ENCODE data around the gene CDH13. TPM values are rescaled to one million over a fixed set of nuclear protein-coding genes. Genes with fewer than 3 reads are reported as not detected.

Gene CDH13
- total RNA-seq, 4 donors from 2014 or later = 6.4 to 19.7 (median 11.7) TPM

- TF ChIP-seq, protein P1, sequence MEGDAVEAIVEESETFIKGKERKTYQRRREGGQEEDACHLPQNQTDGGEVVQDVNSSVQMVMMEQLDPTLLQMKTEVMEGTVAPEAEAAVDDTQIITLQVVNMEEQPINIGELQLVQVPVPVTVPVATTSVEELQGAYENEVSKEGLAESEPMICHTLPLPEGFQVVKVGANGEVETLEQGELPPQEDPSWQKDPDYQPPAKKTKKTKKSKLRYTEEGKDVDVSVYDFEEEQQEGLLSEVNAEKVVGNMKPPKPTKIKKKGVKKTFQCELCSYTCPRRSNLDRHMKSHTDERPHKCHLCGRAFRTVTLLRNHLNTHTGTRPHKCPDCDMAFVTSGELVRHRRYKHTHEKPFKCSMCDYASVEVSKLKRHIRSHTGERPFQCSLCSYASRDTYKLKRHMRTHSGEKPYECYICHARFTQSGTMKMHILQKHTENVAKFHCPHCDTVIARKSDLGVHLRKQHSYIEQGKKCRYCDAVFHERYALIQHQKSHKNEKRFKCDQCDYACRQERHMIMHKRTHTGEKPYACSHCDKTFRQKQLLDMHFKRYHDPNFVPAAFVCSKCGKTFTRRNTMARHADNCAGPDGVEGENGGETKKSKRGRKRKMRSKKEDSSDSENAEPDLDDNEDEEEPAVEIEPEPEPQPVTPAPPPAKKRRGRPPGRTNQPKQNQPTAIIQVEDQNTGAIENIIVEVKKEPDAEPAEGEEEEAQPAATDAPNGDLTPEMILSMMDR (IDR thresholded peaks at IDR 0.05; ENCODE audit: low read depth) = no peak
Measured at GRCh38 chr16:83046664-83047063, 419.9 kb downstream of the CDH13 start.

GRCh38 chr16:83051451-83051850, 424.7 kb downstream of the CDH13 start:
- TF ChIP-seq, protein P1 (IDR thresholded peaks at IDR 0.05; ENCODE audit: low read depth) = no peak

- TF ChIP-seq, protein P1 (IDR thresholded peaks at IDR 0.05; ENCODE audit: low read depth) = no peak
Measured at GRCh38 chr16:83054283-83054682, 427.5 kb downstream of the CDH13 start.

DNA sequence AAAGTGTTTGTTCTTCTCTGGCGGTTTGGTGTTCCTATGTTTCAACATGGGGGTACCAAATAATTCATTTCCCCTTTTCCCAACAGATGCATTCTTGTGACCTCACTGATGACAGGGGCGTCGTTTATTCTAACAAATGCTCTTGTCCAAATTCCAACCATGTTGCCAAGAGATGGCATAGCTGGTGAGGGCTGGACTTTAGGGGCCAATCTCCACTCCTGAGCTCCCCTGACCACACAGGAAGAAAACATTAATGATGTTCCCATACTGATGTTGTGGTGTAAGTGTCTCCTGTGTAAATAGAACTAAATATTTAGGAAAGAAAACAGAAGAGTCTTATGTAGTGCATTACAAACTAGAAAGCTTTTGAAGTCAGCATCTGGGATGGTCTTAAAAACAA, 431.6 kb downstream of the CDH13 start:
- TF ChIP-seq, protein P1 (IDR thresholded peaks at IDR 0.05; ENCODE audit: low read depth) = no peak

DNA sequence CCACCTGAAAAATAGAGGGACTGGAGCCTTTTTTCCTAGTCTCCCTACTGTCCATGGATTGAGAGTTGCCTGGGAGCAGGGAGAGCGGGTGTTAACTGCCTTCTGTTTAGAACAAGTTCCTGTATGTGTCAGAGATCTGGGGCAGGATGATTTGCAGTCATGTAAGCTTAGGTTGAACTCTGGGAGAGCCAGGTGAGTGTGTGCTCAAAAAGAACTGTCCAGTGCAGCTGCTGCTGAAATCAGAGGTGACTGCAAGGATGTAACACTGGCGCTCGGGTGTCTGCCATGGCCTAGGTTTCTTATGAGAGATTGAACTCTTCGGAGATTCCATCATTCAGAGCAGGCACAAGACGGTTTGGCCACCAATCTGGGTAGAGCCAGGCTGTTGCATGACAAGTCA, 432.5 kb downstream of the CDH13 start:
- TF ChIP-seq, protein P1 (IDR thresholded peaks at IDR 0.05; ENCODE audit: low read depth) = no peak

DNA sequence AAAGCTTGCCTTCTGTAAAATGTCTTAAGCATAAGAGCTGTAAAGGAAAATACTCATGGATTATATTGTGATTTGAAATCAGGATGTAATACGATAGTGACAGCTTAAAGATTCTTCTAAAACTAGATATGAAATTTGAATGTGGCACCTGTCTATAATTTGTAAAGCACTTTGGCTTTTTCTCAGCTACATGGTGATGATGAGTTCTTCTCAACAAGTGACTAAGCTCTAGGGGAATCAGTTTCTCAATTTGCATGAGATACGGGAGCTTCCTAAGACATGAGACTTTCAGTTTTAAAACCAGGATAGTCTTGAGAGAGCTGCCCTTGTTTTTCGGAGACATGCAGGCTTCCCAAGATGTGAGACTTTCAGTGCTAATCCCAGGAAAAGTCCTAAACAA, 439.2 kb downstream of the CDH13 start:
- TF ChIP-seq, protein P1 (IDR thresholded peaks at IDR 0.05; ENCODE audit: low read depth) = no peak

DNA sequence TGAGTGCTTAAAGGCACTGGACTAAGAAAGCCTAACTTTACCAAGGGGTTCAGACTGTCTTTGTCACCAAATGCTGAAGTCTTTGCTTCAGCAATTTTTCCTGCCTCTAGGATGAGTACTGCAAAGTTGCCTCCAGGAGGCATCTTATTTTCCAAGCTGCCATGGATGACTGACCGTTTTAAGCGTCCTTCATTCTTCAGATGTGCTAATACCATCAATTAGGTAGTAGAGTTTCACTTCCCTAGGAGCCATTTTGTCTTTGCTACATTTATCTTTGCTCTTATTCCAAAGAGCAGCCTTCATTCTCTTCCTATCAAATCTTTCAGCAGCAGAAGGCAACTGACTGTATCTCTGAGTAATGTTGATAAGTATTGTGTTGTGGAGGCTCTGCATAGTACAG, 440.1 kb downstream of the CDH13 start:
- TF ChIP-seq, protein P1 (IDR thresholded peaks at IDR 0.05; ENCODE audit: low read depth) = no peak
